Left ventricle myocardium inferior (tissue), 1 donor: ENCODE measurements around the gene LNX1. TPM values are rescaled to one million over a fixed set of nuclear protein-coding genes. Genes with fewer than 3 reads are reported as not detected.

Experiments
- DNase-seq: peaks from one replicate; pipeline ENCODE4 v3.0.0-alpha.2; 2020
- H3K27ac ChIP-seq: fragments of 200-600 bp; replicated peaks from 2 replicates; pipeline ENCODE4 v1.8.0; 2021
- H3K27me3 ChIP-seq: fragments of 200-600 bp; 2 replicates; pipeline ENCODE4 v1.8.0; 2021; ENCODE audit warnings: low read depth
- H3K36me3 ChIP-seq: fragments of 200-600 bp; 2 replicates; pipeline ENCODE4 v1.8.0; 2021
- H3K4me1 ChIP-seq: fragments of 200-600 bp; 2 replicates; pipeline ENCODE4 v1.8.0; 2021
- H3K4me3 ChIP-seq: fragments of 200-600 bp; 2 replicates; pipeline ENCODE4 v1.8.0; 2021; ENCODE audit warnings: mild to moderate bottlenecking, moderate library complexity
- H3K9me3 ChIP-seq: fragments of 200-600 bp; replicated peaks from 2 replicates; pipeline ENCODE4 v1.8.0; 2021
- CTCF ChIP-seq: fragments of 200-600 bp; IDR thresholded peaks from 2 replicates; pipeline ENCODE4 v1.8.0; 2021; ENCODE audit warnings: antibody characterized with exemption, mild to moderate bottlenecking, borderline replicate concordance
- intact Hi-C: fragments of 100-400 bp; cut with micrococcal nuclease; formaldehyde crosslinking; loops from one replicate; pipeline ENCODE4 v1.11.0; 2022
- total RNA-seq: library from RNA; stranded (reverse); fragmentation: NEBNext Ultra II Directional; extraction: Animal tissue kit (Norgen Biotek cat#: 25700); gene quantifications from one replicate; pipeline ENCODE4 v1.2.1, GENCODE V29; 2021
- donor health status: DM: no; HTN: yes; CAD: no; lungs with severe emphysema.

Gene LNX1
- total RNA-seq, 1 donor from 2014 or later, result 9.5 TPM

- Histone ChIP-seq H3K27ac (no peak overlapping the region), H3K36me3 (no peaks in the 10 kb centered on the region), H3K4me3 (no peak overlapping the region), H3K9me3 (no peaks in the 10 kb centered on the region), H3K27me3 (no peaks in the 10 kb centered on the region), H3K4me1 (peaks cover 34% of the 10 kb centered on the region)
- intact Hi-C loops, result no loop called here
- TF ChIP-seq CTCF, result no peak
- DNase-seq, result no peak
Measured at GRCh38 chr4:53543561-53543960, 47.7 kb downstream of the LNX1 start.

GRCh38 chr4:53541577-53542206 is 49.6 kb downstream of the LNX1 start:
- no peak overlapping the region for H3K4me3 ChIP-seq
- H3K27ac ChIP-seq, result peak overlapping the region; percentile 72
- intact Hi-C loops, result no loop called here
- H3K36me3 ChIP-seq, result no peaks in the 10 kb centered on the region
- DNase-seq, result no peak
- no peaks in the 10 kb centered on the region for H3K9me3 ChIP-seq
- peaks cover 5% of the 10 kb centered on the region for H3K27me3 ChIP-seq
- peaks cover 49% of the 10 kb centered on the region for H3K4me1 ChIP-seq
- no peak for TF ChIP-seq CTCF

DNA sequence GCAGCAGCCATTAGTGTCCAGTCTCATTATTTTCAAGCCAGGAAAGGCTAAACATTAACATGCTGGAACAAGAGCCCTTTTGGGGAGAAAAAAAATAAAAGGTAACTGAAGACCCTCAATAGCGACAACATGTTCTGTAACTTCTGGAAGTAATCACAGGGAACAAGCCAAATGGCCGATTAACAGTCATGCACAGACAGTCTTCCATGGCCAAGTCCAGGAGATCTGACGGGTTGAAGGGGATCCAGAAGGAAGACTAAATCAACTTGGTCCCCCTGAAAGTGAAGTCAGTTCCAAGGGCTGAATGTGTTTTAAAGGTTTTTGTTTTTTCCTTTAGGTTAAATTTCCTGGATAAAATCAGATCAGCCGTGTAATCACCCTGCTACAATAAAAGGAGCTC is 52.5 kb downstream of the LNX1 start:
- DNase-seq, result no peak
- intact Hi-C loops, result no loop called here
- no peak for TF ChIP-seq CTCF
- Histone ChIP-seq H3K27ac (no peak overlapping the region), H3K9me3 (no peaks in the 10 kb centered on the region), H3K4me3 (no peak overlapping the region), H3K36me3 (no peaks in the 10 kb centered on the region), H3K4me1 (peaks cover 61% of the 10 kb centered on the region), H3K27me3 (peaks cover 5% of the 10 kb centered on the region)

- TF ChIP-seq CTCF, result no peak
- intact Hi-C loops, result no loop called here
- Histone ChIP-seq H3K27me3 (peaks cover 5% of the 10 kb centered on the region), H3K27ac (peak overlapping the region; percentile 73), H3K4me1 (peaks cover 61% of the 10 kb centered on the region), H3K9me3 (no peaks in the 10 kb centered on the region), H3K36me3 (no peaks in the 10 kb centered on the region), H3K4me3 (no peak overlapping the region)
- no peak for DNase-seq
Measured at GRCh38 chr4:53537606-53538005, 53.7 kb downstream of the LNX1 start.

- intact Hi-C loops, result no loop called here
- H3K36me3 ChIP-seq, result no peaks in the 10 kb centered on the region
- no peaks in the 10 kb centered on the region for H3K9me3 ChIP-seq
- peak overlapping the region; percentile 73 for H3K27ac ChIP-seq
- TF ChIP-seq CTCF, result no peak
- H3K4me1 ChIP-seq, result peaks cover 61% of the 10 kb centered on the region
- DNase-seq, result no peak
- H3K27me3 ChIP-seq, result peaks cover 5% of the 10 kb centered on the region
- no peak overlapping the region for H3K4me3 ChIP-seq
Measured at GRCh38 chr4:53536328-53536727, 55.0 kb downstream of the LNX1 start.
